Measurements from ENCODE around the gene SLC66A2.

GRCh38 chr18:79890674-79891073, 60.8 kb downstream of the SLC66A2 start:
- TF ChIP-seq, protein P1, sequence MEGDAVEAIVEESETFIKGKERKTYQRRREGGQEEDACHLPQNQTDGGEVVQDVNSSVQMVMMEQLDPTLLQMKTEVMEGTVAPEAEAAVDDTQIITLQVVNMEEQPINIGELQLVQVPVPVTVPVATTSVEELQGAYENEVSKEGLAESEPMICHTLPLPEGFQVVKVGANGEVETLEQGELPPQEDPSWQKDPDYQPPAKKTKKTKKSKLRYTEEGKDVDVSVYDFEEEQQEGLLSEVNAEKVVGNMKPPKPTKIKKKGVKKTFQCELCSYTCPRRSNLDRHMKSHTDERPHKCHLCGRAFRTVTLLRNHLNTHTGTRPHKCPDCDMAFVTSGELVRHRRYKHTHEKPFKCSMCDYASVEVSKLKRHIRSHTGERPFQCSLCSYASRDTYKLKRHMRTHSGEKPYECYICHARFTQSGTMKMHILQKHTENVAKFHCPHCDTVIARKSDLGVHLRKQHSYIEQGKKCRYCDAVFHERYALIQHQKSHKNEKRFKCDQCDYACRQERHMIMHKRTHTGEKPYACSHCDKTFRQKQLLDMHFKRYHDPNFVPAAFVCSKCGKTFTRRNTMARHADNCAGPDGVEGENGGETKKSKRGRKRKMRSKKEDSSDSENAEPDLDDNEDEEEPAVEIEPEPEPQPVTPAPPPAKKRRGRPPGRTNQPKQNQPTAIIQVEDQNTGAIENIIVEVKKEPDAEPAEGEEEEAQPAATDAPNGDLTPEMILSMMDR (IDR thresholded peaks at IDR 0.05), result no peak
- TF ChIP-seq POLR2A (IDR thresholded peaks at IDR 0.05) (no peak), EP300 (IDR thresholded peaks at IDR 0.05) (no peak), POLR2AphosphoS5 (IDR thresholded peaks at IDR 0.05) (no peak)

Measured in sigmoid colon (tissue), 4 donors.